Stimulated activated CD4-positive, alpha-beta T cell treated with anti-CD3 and anti-CD28 coated beads, Interleukin-4, amount 100 ng/mL, for 4 hours (primary cell): ENCODE measurements around the gene ATP5F1D.

Experiments
- DNase-seq, 2 experiments: peaks; one replicate each; pipeline ENCODE4 v3.0.0-alpha.2; 2020

Gene ATP5F1D

DNA sequence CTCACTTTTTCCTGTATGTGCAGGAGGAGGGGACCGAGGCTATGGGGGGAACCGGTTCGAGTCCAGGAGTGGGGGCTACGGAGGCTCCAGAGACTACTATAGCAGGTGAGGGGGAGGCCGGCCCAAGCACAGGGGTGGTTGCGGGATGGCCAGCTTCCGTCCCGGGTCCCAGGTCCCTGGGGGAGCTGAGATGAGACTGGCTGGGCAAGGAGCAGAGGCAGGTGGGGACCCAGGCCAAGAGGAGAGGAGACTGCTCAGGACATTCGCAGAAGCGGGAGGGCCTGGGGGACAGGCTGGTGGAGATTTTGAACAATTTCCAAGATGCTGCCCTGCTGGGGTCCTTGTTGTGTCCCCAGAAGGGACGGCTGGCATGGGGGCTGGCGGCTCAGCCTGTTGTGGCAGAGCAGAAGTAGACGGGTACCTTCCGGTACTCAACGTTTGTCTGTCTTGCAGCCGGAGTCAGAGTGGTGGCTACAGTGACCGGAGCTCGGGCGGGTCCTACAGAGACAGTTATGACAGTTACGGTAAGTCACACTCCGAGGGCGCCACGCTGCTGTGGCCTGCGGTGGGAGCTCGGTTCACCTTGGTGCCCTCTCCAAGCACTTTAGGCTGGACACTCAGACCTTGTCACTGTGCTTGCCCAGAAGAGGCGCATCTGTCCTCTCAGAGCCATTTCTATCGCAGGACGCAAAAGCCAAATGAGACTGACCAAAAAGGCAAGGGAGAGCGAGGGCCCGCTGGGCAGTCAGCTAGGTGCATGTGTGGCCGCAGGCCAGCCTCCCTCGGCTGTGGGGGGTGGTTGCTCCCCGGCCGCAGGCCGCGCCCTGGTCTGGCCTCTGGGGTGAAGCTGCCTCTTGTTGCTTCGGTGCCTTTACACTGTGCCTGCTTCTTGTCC, 30.2 kb downstream of the ATP5F1D start:
- DNase-seq: no peak

DNA sequence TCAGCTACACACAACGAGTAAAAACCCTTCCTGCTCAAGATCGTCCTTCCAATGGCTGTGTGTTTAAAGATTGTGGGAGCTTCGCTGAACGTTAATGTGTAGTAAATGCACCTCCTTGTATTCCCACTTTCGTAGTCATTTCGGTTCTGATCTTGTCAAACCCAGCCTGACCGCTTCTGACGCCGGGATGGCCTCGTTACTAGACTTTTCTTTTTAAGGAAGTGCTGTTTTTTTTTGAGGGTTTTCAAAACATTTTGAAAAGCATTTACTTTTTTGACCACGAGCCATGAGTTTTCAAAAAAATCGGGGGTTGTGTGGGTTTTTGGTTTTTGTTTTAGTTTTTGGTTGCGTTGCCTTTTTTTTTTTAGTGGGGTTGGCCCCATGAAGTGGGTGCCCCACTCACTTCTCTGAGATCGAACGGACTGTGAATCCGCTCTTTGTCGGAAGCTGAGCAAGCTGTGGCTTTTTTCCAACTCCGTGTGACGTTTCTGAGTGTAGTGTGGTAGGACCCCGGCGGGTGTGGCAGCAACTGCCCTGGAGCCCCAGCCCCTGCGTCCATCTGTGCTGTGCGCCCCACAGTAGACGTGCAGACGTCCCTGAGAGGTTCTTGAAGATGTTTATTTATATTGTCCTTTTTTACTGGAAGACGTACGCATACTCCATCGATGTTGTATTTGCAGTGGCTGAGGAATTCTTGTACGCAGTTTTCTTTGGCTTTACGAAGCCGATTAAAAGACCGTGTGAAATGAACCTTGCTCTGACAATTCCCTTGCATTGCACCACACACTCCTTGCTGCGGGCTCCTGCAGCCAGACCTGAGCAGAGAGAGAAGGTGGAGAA, 31.1 kb downstream of the ATP5F1D start:
- DNase-seq: no peak

GRCh38 chr19:1273263-1274041, 31.9 kb downstream of the ATP5F1D start:
- no peak for DNase-seq

DNA sequence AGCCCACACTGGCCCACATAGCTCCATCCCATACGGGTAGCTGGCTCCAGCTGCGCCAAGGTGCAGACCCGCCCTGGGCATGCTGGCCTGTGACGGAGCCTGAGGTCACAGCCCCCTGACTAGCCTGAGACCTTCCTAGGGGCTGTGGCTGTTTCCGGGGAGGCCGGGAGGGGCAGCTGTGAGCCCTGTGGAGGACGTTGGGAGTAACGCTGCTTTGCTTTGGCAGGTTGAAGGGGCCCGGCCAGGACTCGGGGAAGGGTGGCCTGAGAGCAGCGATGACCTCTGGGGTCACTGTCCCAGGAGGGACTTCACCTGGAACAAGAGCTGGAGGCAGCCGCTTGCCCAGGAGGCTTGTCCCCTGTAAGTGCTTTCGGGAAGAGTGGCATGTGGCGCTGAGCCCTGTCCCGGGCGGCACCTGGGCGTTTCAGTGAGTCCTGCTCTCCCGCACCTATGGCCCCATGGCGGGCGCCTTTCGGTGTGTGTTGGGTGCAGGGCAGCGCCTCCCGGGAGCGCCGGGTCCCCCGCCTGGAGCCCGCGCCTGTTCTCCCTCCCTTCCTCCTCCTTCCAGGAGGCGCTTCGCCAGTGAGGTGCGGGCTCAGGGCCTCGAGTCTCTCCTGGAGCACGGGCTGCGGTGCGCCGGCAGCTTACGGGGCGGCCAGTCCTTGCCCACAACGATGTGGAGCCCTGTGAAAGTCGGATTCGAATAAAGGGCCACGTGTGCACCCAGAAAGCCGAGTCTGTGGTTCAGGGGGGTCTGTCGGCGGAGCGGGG, 32.7 kb downstream of the ATP5F1D start:
- no peak for DNase-seq

- no peak for DNase-seq
These were observed 33.3 kb downstream of the ATP5F1D start for GRCh38 chr19:1274852-1275259.

- peak; percentile 97 to 98 for DNase-seq
These were observed 33.9 kb downstream of the ATP5F1D start, which contains the start of gene FAM174C for GRCh38 chr19:1275260-1275975. TSS of gene FAM174C (plus strand) at chr19:1275530. CDS start at chr19:1275550, 20 bp downstream.

GRCh38 chr19:1275976-1276627, 34.6 kb downstream of the ATP5F1D start:
- DNase-seq: no peak

- no peak for DNase-seq
These were observed 35.1 kb downstream of the ATP5F1D start for GRCh38 chr19:1276628-1277022.

- DNase-seq: no peak
These were observed 35.5 kb downstream of the ATP5F1D start for GRCh38 chr19:1277061-1277460.

DNA sequence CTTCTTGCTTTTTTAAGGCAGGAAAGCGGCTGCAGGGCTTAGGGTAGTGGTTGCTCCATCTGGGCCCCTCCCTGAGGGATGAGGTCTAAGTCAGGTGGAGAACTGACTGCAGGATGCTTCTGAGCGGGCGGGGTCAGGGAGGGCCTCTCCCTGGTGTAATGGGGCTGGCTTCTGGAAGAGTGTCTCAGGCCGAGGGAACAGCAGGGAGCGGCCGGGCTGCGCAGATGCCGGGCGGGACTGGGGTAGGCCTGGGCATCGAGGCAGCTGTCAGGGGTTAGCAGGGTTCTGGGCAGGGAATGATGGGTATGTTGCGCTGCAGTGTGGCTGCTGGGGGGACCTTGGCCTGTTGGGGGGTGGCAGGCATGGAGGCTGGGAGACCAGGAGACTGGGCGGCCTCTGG, 36.5 kb downstream of the ATP5F1D start:
- no peak for DNase-seq

GRCh38 chr19:1278713-1279660, 37.4 kb downstream of the ATP5F1D start:
- DNase-seq: no peak

DNA sequence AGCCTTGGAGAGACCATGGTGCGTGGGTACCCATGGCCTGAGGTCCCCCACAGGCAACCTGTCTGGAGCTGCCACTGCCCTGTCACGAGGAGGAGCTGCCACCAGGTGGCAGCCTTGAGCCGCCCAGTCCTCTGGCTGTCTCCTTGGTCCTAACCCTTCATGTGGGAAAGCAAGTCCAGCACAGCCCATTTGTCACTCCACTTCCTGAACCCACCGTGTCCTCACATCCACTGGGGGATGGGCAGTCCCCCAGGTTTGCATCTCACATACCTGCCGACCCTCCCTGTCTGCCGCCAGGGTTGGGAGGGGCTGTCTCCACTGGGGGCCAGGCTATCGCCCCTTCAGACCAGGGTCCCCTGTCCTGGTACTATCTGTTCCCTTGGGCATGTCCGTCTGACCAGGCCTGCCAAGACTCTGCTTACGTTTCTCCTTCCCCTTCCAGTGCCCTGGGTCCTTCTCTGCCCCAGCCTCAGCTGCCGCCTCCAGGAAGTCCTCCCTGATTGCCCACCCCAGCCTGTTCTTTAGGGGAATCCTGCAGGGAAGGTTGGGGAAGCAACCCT, 38.3 kb downstream of the ATP5F1D start:
- DNase-seq: peak; percentile 67 to 76

DNA sequence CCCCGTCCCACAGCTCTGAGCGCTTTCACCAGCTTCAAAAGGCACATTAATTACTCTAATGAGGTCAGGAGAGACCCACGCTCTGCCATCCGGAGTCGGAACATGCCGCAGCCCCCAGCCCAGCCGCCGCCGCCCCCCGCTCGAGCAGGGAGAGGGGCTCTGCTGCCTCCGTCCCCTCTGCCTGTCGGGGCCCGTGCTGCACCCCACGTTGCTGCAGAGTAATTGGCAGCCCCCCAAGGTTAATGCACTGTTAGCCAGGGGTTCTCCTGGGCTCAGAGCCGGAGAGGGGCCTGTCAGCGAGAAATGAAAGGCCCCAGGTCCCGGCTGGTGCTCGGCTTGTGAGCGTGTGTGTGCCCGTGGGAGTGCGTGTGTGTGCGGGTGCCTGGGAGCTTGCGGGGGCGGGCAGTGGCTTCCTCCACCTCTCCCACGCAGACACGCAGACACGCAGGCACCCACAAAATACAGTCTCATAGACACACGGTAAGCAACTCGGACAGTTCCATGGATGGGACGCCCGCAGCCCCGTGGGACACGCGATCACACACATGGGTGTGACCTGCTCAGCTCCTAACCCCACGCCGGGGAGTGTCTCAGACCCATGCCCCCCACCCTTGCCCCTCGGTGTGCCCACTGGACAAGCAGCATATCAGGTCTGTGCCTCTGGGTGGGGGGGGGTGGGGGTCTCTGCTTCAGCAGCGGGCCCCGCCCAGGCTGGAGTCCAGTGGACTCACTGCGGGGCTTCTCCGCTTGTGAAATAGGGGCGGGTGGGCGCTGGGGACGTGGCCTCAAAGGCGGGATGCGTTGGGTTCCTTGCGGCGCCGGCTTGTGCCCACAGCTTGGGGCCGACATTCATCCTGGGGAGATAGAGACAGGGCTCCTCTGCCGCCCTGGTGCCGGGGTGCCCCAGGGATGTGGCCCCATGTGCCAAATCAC, 39.4 kb downstream of the ATP5F1D start:
- DNase-seq: no peak

DNA sequence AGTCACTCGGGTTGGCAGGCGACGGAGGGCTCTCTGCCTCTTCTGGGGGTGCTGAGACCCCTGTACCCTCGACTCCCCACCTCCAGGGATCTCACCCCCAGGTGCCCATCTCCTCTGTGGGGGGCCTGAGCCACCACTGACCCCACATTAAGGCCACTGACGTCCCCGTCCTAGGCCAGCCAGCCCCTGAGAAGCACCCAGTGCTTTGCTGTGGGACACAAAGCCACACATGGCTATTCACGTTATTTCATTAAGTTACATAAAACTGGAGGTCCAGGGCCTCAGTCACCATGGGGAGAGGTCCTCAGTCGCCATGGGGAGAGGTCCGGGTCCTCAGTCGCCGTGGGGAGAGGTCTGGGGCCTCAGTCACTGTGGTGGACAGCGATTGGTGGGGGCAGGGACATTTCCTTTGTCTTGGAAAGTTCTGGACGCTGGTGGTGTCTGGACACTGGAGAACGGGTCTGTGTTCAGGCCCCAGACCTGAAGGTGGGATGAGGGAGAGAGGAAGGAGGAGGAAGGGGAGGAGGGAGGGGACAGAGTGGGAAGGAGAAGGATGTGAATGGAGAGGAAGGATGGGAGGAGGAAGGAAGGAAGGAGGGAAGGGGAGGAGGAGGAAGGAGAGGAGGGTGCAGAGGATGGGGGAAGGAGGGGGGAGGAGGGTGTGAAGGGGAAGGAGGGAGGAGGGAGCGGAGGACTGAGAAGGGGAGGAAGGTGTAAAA, 40.2 kb downstream of the ATP5F1D start:
- DNase-seq: no peak

DNA sequence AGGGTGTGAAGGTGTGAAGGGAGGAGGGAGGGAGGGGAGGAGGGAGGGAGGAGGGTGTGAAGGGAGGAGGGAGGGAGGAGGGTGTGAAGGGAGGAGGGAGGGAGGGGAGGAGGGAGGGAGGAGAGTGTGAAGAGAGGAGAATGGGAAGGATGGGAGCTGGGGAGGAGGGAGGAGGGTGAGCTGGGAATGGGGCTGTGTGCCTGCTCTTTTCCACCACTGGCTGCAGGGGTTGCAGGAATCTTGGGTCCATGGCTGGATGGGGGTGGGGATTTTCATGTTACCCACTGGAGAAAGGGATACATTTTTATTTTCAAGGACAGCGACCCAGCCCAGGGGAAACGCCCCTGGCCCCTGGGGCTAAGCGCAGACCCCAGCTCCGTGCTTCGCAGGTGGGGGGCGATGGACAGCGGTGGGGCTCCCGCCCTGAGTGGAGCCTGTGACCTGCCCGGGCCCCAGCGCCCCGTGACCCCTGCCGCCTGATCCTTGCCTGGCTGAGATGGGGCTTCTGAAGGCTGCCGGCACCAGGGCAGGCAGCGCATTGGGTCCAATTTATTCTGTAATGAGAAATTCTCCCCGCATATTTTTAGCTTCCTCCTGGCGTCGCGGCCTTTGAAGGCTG, 41.1 kb downstream of the ATP5F1D start:
- DNase-seq: no peak

- DNase-seq: no peak
These were observed 41.8 kb downstream of the ATP5F1D start for GRCh38 chr19:1283207-1283916.
